Liver (tissue), 9 donors: ENCODE data around the gene PDE9A. TPM values are rescaled to one million over a fixed set of nuclear protein-coding genes. Genes with fewer than 3 reads are reported as not detected.

Experiments
- DNase-seq: peaks from one replicate; pipeline ENCODE4 v3.0.0-alpha.2; 2017; ENCODE audit warnings: low spot score
- H3K27ac ChIP-seq, 2 donors: one replicate each; pipeline ENCODE4 v1.7.0; 2013; ENCODE audit warnings: inconsistent platforms in 2 of 2, low read length in 2 of 2, control low read depth in 1 of 2, low read depth in 1 of 2, mild to moderate bottlenecking in 1 of 2
- H3K27me3 ChIP-seq, 4 donors: one replicate each; pipeline versions ENCODE4 v1.6.1 to v1.7.0; 2013; ENCODE audit warnings: low read length in 3 of 4, inconsistent platforms in 1 of 4, mild to moderate bottlenecking in 1 of 4, moderate library complexity in 1 of 4; ENCODE audit not compliant: control insufficient read depth in 4 of 4, insufficient read depth in 4 of 4
- H3K36me3 ChIP-seq, 4 donors: one replicate each; pipeline versions ENCODE4 v1.6.1 to v1.7.0; 2013; ENCODE audit warnings: low read length in 3 of 4, mild to moderate bottlenecking in 3 of 4, low read depth in 1 of 4, moderate library complexity in 1 of 4; ENCODE audit not compliant: control insufficient read depth in 4 of 4, insufficient read depth in 3 of 4
- H3K4me1 ChIP-seq, 4 donors: one replicate each; pipeline versions ENCODE4 v1.6.1 to v1.7.0; 2013; ENCODE audit warnings: low read length in 3 of 4, mild to moderate bottlenecking in 3 of 4, moderate library complexity in 1 of 4; ENCODE audit not compliant: control insufficient read depth in 4 of 4, insufficient read depth in 4 of 4
- H3K4me3 ChIP-seq, 3 donors: one replicate each; pipeline versions ENCODE4 v1.6.1 to v1.7.0; 2013; ENCODE audit warnings: low read length in 3 of 3, control low read depth in 1 of 3, low read depth in 1 of 3, mild to moderate bottlenecking in 1 of 3
- H3K9ac ChIP-seq, 2 donors: one replicate each; pipeline ENCODE4 v1.7.0; 2013; ENCODE audit warnings: low read length in 2 of 2, mild to moderate bottlenecking in 2 of 2, moderate library complexity in 2 of 2, control low read depth in 1 of 2, low read depth in 1 of 2
- H3K9me3 ChIP-seq, 4 donors: one replicate each; pipeline versions ENCODE4 v1.6.1 to v1.7.0; 2013; ENCODE audit warnings: low read length in 3 of 4; ENCODE audit not compliant: control insufficient read depth in 4 of 4
- CTCF ChIP-seq: fragments of 150-350 bp; IDR thresholded peaks from 2 replicates; pipeline ENCODE4 v1.5.1; 2017; ENCODE audit warnings: improper control_type of control experiment, low read depth, low read length; ENCODE audit not compliant: missing input control
- FOXA1 ChIP-seq: IDR thresholded peaks from 2 replicates; pipeline ENCODE4 v1.6.1; 2016; ENCODE audit warnings: antibody characterized with exemption
- FOXA2 ChIP-seq: IDR thresholded peaks from 2 replicates; pipeline ENCODE4 v1.6.1; 2016; ENCODE audit warnings: antibody characterized with exemption
- GABPA ChIP-seq, 2 donors: IDR thresholded peaks in 1 of 2; conservative IDR thresholded peaks in 1 of 2; 2 replicates each; pipeline ENCODE4 v1.6.1; 2016; ENCODE audit warnings: antibody characterized with exemption in 2 of 2, mild to moderate bottlenecking in 1 of 2, moderate library complexity in 1 of 2
- HNF4A ChIP-seq, 2 donors: conservative IDR thresholded peaks; 2 replicates each; pipeline ENCODE4 v1.6.1; 2016; ENCODE audit warnings: antibody characterized with exemption in 2 of 2, mild to moderate bottlenecking in 2 of 2
- MAX ChIP-seq: IDR thresholded peaks from 2 replicates; pipeline ENCODE4 v1.6.1; 2016; ENCODE audit warnings: antibody characterized with exemption
- NR2F2 ChIP-seq: IDR thresholded peaks from 2 replicates; pipeline ENCODE4 v1.6.1; 2016; ENCODE audit warnings: antibody characterized with exemption
- RAD21 ChIP-seq, 2 donors: IDR thresholded peaks; 2 replicates each; pipeline ENCODE4 v1.6.1; 2016; ENCODE audit warnings: antibody characterized with exemption in 2 of 2, mild to moderate bottlenecking in 2 of 2
- REST ChIP-seq: IDR thresholded peaks from 2 replicates; pipeline ENCODE4 v1.6.1; 2016; ENCODE audit warnings: antibody characterized with exemption, mild to moderate bottlenecking
- SP1 ChIP-seq: IDR thresholded peaks from 2 replicates; pipeline ENCODE4 v1.6.1; 2018; ENCODE audit warnings: antibody characterized with exemption, mild to moderate bottlenecking
- YY1 ChIP-seq: IDR thresholded peaks from 2 replicates; pipeline ENCODE4 v1.6.1; 2016; ENCODE audit warnings: antibody characterized with exemption, mild to moderate bottlenecking
- ZBTB33 ChIP-seq: IDR thresholded peaks from 2 replicates; pipeline ENCODE4 v1.6.1; 2016; ENCODE audit warnings: antibody characterized with exemption
- WGBS: extraction: QIAGEN DNeasy Blood & Tissue Kit; methylation state at CpG from one replicate; pipeline ENCODE4 v1.1.7; 2013; 5-methylcytosine and 5-hydroxymethylcytosine counted together
- polyA plus RNA-seq, 2 donors: library from polyadenylated mRNA; stranded (reverse) in 1 of 2; unstranded in 1 of 2; fragments of 200-250 nt in 1 of 2; fragments of >200 nt in 1 of 2; fragmentation: Nextera tagmentation in 1 of 2; extraction: Ambion mirVana in 1 of 2; gene quantifications; one replicate each; pipeline versions ENCODE4 v1.2.1 to v1.2.3, GENCODE V29; 2013 to 2015
- total RNA-seq, 2 donors: library from RNA; depleted of rRNA; stranded (reverse); fragments of >200 nt; gene quantifications; one replicate each; pipeline ENCODE4 v1.2.3, GENCODE V29; 2014
- donor health status: healthy.
- donor health status: healthy.
- donor health status: healthy.
- donor health status: healthy.
- donor health status: healthy.

The PDE9A gene
- total and polyA plus RNA-seq, 4 donors: 1.5 to 4.2 (median 2.7) TPM

DNA sequence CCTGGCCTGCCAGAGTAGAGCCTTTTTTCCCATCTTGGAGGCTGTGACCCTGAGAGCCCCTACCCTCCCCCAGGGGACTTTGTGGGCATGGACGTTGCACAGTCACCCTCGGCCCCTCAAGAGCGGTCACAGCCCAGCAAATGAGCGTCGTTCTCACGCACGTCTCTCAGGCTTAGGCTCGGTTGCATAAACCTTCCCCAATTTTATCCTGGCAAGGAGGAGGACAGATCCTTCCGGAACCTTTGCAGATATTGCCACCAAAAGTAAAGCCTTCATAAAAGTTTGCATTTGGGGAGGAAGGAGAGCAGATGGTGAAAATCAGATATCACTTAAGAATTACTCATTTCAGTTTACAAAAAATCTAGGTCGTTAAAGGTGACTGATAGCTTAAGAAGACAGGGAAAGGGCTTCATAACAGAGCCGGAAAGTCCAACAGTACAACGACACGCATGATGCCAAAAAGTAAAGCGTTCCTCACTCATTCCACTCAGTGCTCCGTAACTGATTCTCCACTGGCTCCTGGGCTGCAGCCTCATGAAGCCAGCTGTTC, 29.3 kb downstream of the PDE9A start:
- H3K27me3 ChIP-seq: peaks cover 0 to 2% (median 0%) of the 10 kb centered on the region in 4 donors
- TF ChIP-seq YY1 (no peak), REST (no peak)
- no peak overlapping the region for H3K9ac ChIP-seq
- no peaks in the 10 kb centered on the region for H3K36me3 ChIP-seq
- no peak for DNase-seq
- WGBS: 93% methylated on average over 15 of the region's 15 CpGs
- no peak overlapping the region for H3K27ac ChIP-seq
- no peak overlapping the region for H3K4me3 ChIP-seq
- H3K9me3 ChIP-seq: no peaks in the 10 kb centered on the region
- H3K4me1 ChIP-seq: no peaks in the 10 kb centered on the region

DNA sequence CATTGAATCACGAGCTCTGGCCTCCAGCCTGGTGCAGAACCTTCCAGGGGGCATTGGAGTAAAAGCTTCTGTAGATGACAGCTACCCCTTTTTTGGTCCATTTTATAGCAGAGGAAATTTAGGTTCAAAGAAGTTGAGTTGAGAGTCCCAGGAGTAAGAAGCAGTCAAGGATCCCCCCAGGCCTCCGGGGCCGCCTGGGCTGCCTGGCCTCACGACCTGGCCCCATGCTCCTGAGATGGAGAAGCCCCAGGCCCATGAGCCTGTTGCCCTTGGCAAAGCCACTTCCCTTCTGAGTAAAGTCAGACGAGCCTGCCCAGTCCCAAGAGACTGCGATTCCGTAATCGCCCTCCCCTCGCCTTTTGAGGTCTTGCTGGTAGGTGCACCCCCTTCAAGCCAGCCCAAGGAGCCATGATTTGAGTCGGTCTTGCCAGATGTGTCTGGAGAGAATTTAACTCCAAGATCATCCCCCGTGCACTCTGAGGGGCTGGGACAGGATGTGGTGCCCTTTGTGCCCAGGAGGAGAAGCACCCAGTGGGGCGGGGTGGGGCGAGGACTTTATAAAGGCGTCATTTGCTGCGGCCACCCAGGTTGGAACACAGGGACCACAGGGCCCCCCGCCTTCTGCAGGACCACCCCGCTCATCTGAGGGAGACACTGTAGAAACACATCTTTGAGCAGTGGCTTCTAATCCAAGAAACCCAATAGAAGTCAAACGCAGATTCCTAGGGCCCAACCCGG, 30.1 kb downstream of the PDE9A start:
- Histone ChIP-seq H3K4me3 (no peak overlapping the region), H3K27ac (no peak overlapping the region), H3K9me3 (no peaks in the 10 kb centered on the region), H3K4me1 (no peaks in the 10 kb centered on the region), H3K36me3 (no peaks in the 10 kb centered on the region), H3K27me3 (peaks cover 0 to 2% (median 0%) of the 10 kb centered on the region in 4 donors), H3K9ac (no peak overlapping the region)
- no peak for DNase-seq
- TF ChIP-seq SP1 (no peak), ZBTB33 (no peak), FOXA2 (no peak), CTCF (no peak), GABPA (IDR thresholded peaks at IDR 0.05 in 1 of 2, conservative IDR thresholded peaks at IDR 0.05 in 1 of 2) (no peak), HNF4A (conservative IDR thresholded peaks at IDR 0.05) (no peak), NR2F2 (no peak), MAX (no peak), RAD21 (IDR thresholded peaks at IDR 0.05) (no peak), REST (no peak), YY1 (no peak), FOXA1 (no peak)
- WGBS: 89% methylated on average over 19 of the region's 19 CpGs
